Measurements from ENCODE around the gene PARL. TPM values are rescaled to one million over a fixed set of nuclear protein-coding genes. Genes with fewer than 3 reads are reported as not detected.

PARL gene
- total and polyA plus RNA-seq, 10 of the 15 experiments (the other 5 are each of a cell fraction or from before 2014, with no cell fraction given) = 49.7 to 113 (median 77.2) TPM

DNA sequence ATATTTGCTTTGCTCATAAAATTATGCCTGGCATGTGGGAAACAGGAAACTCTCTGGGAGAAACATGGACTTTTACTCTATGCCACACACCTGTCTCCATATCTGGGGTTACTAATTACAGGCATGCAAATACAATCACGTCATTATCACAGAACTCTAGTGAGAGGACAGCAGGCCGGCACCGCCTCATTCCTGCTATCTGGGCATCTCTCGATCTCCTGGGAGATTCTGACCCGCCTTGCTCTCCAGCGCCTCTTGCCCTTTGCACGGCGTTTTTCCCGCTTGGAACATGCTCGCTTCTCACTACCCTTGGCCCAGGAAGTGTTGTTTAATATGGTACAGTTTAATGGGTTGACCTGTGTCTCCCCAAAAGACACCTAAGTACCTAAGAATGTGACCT is 45.4 kb upstream of the PARL start:
- 88% methylated on average over 10 of the region's 10 CpGs for WGBS (ENCODE audit: insufficient coverage, insufficient replicate concordance, low lambda C conversion rate, missing lambda C conversion rate)
- CTCF ChIA-PET = no interaction called here
- POLR2A ChIA-PET = no interaction called here

DNA sequence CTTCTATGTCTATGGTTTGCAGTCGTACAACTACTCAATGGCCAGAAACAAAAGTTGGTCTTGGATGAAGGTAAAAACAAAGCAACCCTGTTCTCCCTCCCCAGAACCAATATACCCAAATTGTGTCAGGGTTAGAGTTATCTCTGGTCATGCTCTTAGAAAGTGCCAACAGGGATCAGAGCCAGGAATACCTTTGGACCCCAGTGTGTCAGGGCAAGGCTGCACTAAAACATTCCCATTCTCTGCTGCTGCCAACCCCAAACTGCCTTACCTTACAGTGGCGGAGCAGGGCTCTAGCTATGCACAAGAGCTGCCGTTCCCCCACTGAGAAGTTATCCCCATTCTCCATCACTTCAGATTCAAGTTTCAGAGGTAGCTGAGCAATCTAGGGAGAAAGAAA is 42.4 kb upstream of the PARL start:
- RAD21 ChIA-PET (ENCODE audit: unreplicated experiment) = no interaction called here
- no peak overlapping the region for H3K9ac ChIP-seq (ENCODE audit: control insufficient read depth, insufficient read depth, low read length)
- H2AFZ ChIP-seq (ENCODE audit: control insufficient read depth, low read depth, low read length) = no peak overlapping the region
- FAIRE-seq (no peak), ATAC-seq (no peak), DNase-seq (ENCODE audit: low read depth, low spot score) (no peak)
- POLR2A ChIA-PET = no interaction called here
- in situ Hi-C loops (cut with MboI) = no loop called here
- SMC1A ChIA-PET (ENCODE audit: uncharacterized antibody, unreplicated experiment) = no interaction called here
- BruUV-seq (replicated peaks) = no TSS peak
- H3K27me3 ChIP-seq (replicated peaks in 1 of 2; ENCODE audit: control insufficient read depth in 2 of 2, insufficient read depth in 2 of 2, low read length in 1 of 2) = no peaks in the 10 kb centered on the region
- no peak for TF ChIP-seq NFYA (IDR thresholded peaks at IDR 0.05; ENCODE audit: borderline replicate concordance, low read depth, low read length)
- TF ChIP-seq POLR2A (IDR thresholded peaks at IDR 0.05; ENCODE audit: low read depth, low read length) = no peak
- TF ChIP-seq SMARCA5 (IDR thresholded peaks at IDR 0.05) = no peak
- no peak for TF ChIP-seq KDM1A (IDR thresholded peaks at IDR 0.05; ENCODE audit: borderline replicate concordance)
- TF ChIP-seq FOXM1 (IDR thresholded peaks at IDR 0.05; ENCODE audit: low read depth, low read length) = no peak
- TF ChIP-seq CHD2 (IDR thresholded peaks at IDR 0.05; ENCODE audit: borderline replicate concordance, low read depth, low read length) = no peak
- no peak for TF ChIP-seq PAX8 (IDR thresholded peaks at IDR 0.05)
- TF ChIP-seq, protein P1, sequence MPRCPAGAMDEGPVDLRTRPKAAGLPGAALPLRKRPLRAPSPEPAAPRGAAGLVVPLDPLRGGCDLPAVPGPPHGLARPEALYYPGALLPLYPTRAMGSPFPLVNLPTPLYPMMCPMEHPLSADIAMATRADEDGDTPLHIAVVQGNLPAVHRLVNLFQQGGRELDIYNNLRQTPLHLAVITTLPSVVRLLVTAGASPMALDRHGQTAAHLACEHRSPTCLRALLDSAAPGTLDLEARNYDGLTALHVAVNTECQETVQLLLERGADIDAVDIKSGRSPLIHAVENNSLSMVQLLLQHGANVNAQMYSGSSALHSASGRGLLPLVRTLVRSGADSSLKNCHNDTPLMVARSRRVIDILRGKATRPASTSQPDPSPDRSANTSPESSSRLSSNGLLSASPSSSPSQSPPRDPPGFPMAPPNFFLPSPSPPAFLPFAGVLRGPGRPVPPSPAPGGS (IDR thresholded peaks at IDR 0.05; ENCODE audit: borderline replicate concordance, insufficient read depth, low read depth, low read length, poor library complexity, severe bottlenecking) = no peak
- TF ChIP-seq CHD1 (IDR thresholded peaks at IDR 0.05; ENCODE audit: low read depth, low read length) = no peak
- no peak for TF ChIP-seq EED (IDR thresholded peaks at IDR 0.05; ENCODE audit: low read depth)
- no peaks in the 10 kb centered on the region for H3K9me3 ChIP-seq (replicated peaks; ENCODE audit: control insufficient read depth, insufficient read depth, low read length)
- no peak overlapping the region for H3K4me2 ChIP-seq (ENCODE audit: control insufficient read depth, insufficient read depth)
- H3K79me2 ChIP-seq (ENCODE audit: control insufficient read depth, insufficient read depth, low read length) = no peaks in the 10 kb centered on the region
- H4K20me1 ChIP-seq (ENCODE audit: control insufficient read depth, insufficient read depth) = no peaks in the 10 kb centered on the region
- H3K4me1 ChIP-seq (ENCODE audit: control insufficient read depth, insufficient read depth, low read length) = no peaks in the 10 kb centered on the region
- no peak overlapping the region for H3K4me3 ChIP-seq
- CTCF ChIA-PET = no interaction called here
- H3K36me3 ChIP-seq (ENCODE audit: control insufficient read depth in 2 of 2, insufficient read depth in 2 of 2, low read length in 1 of 2) = no peaks in the 10 kb centered on the region; a peak in 1 of 4 replicates
- 95% methylated on average over 3 of the region's 3 CpGs for WGBS (ENCODE audit: insufficient coverage, insufficient replicate concordance, low lambda C conversion rate, missing lambda C conversion rate)
- no peak overlapping the region for H3K27ac ChIP-seq (ENCODE audit: control insufficient read depth, insufficient read depth)
- intact Hi-C loops (cut with micrococcal nuclease; ENCODE audit: unreplicated experiment) = no loop called here

More for the DNA sequence above, 45.4 kb upstream of the PARL start:
- ChIA-PET SMC1A (ENCODE audit: uncharacterized antibody, unreplicated experiment) (no interaction called here), RAD21 (ENCODE audit: unreplicated experiment) (no interaction called here)
- FAIRE-seq (no peak), ATAC-seq (no peak), DNase-seq (ENCODE audit: low read depth, low spot score) (no peak)
- no peak overlapping the region for H3K4me2 ChIP-seq (ENCODE audit: control insufficient read depth, insufficient read depth)
- no peaks in the 10 kb centered on the region for H3K27me3 ChIP-seq (replicated peaks in 1 of 2; ENCODE audit: control insufficient read depth in 2 of 2, insufficient read depth in 2 of 2, low read length in 1 of 2)
- TF ChIP-seq NR2C1 (IDR thresholded peaks at IDR 0.05) (no peak), SMAD5 (IDR thresholded peaks at IDR 0.05; ENCODE audit: low read depth) (no peak)
- no peak overlapping the region for H2AFZ ChIP-seq (ENCODE audit: control insufficient read depth, low read depth, low read length)
- H3K27ac ChIP-seq (ENCODE audit: control insufficient read depth, insufficient read depth) = no peak overlapping the region
- H3K4me1 ChIP-seq (ENCODE audit: control insufficient read depth, insufficient read depth, low read length) = no peaks in the 10 kb centered on the region
- no TSS peak for BruUV-seq (replicated peaks)
- H3K4me3 ChIP-seq = no peak overlapping the region
- no peak overlapping the region for H3K9ac ChIP-seq (ENCODE audit: control insufficient read depth, insufficient read depth, low read length)
- no peaks in the 10 kb centered on the region for H3K79me2 ChIP-seq (ENCODE audit: control insufficient read depth, insufficient read depth, low read length)
- no peaks in the 10 kb centered on the region for H3K9me3 ChIP-seq (replicated peaks; ENCODE audit: control insufficient read depth, insufficient read depth, low read length)
- intact Hi-C loops (cut with micrococcal nuclease; ENCODE audit: unreplicated experiment) = no loop called here
- in situ Hi-C loops (cut with MboI) = no loop called here
- no peaks in the 10 kb centered on the region for H3K36me3 ChIP-seq (ENCODE audit: control insufficient read depth in 2 of 2, insufficient read depth in 2 of 2, low read length in 1 of 2)
- H4K20me1 ChIP-seq (ENCODE audit: control insufficient read depth, insufficient read depth) = no peaks in the 10 kb centered on the region
